GM18519 (cell line): ENCODE results near the gene KL.

ENCODE experiments used
- ATAC-seq: cut with Tn5 transposase; IDR thresholded peaks from one replicate; pipeline ENCODE4 v1.9.1; 2021; ENCODE audit warnings: mild to moderate bottlenecking, moderate library complexity; ENCODE audit not compliant: unreplicated experiment, low FRiP score

The KL gene

GRCh38 chr13:33003458-33004019 lies 12.7 kb upstream of the KL start:
- ATAC-seq = no peak

- ATAC-seq = no peak
Measured at GRCh38 chr13:33004511-33004910, 11.7 kb upstream of the KL start.

- ATAC-seq = no peak
Measured at GRCh38 chr13:33006134-33006533, 10.1 kb upstream of the KL start.

GRCh38 chr13:33006638-33007037 lies 9.6 kb upstream of the KL start:
- ATAC-seq = no peak

GRCh38 chr13:33007237-33007636 lies 9.0 kb upstream of the KL start:
- ATAC-seq = no peak

GRCh38 chr13:33007950-33008349 lies 8.3 kb upstream of the KL start:
- no peak for ATAC-seq

GRCh38 chr13:33008946-33009722 lies 7.1 kb upstream of the KL start:
- no peak for ATAC-seq

GRCh38 chr13:33011828-33012470 lies 4.3 kb upstream of the KL start:
- no peak for ATAC-seq

GRCh38 chr13:33014291-33014690 lies 1.9 kb upstream of the KL start:
- no peak for ATAC-seq

GRCh38 chr13:33015241-33015668 lies 968 bp upstream of the KL start:
- no peak for ATAC-seq

GRCh38 chr13:33015791-33016323 lies 366 bp upstream of the KL start:
- ATAC-seq = no peak

GRCh38 chr13:33017323-33017929 lies 1.2 kb downstream of the KL start:
- peak; percentile 79 for ATAC-seq

GRCh38 chr13:33018886-33019285 lies 2.7 kb downstream of the KL start:
- no peak for ATAC-seq

- no peak for ATAC-seq
Measured at GRCh38 chr13:33022986-33023385, 6.8 kb downstream of the KL start.

GRCh38 chr13:33025220-33025744 lies 9.1 kb downstream of the KL start:
- ATAC-seq = no peak

GRCh38 chr13:33026489-33027152 lies 10.4 kb downstream of the KL start:
- no peak for ATAC-seq

GRCh38 chr13:33028620-33029019 lies 12.4 kb downstream of the KL start:
- no peak for ATAC-seq

GRCh38 chr13:33031277-33031676 lies 15.1 kb downstream of the KL start:
- ATAC-seq = no peak

- ATAC-seq = no peak
Measured at GRCh38 chr13:33032037-33032625, 15.9 kb downstream of the KL start.
